Measurements from ENCODE around the gene CYP26B1.

Gene CYP26B1

GRCh38 chr2:72140621-72140960 lies 7.1 kb downstream of the CYP26B1 start:
- no peak for DNase-seq

- no peak for DNase-seq
These were observed 7.6 kb downstream of the CYP26B1 start for GRCh38 chr2:72139874-72140620.

GRCh38 chr2:72139471-72139873 lies 8.2 kb downstream of the CYP26B1 start:
- DNase-seq = no peak

- no peak for DNase-seq
These were observed 8.7 kb downstream of the CYP26B1 start for GRCh38 chr2:72138921-72139381.

DNA sequence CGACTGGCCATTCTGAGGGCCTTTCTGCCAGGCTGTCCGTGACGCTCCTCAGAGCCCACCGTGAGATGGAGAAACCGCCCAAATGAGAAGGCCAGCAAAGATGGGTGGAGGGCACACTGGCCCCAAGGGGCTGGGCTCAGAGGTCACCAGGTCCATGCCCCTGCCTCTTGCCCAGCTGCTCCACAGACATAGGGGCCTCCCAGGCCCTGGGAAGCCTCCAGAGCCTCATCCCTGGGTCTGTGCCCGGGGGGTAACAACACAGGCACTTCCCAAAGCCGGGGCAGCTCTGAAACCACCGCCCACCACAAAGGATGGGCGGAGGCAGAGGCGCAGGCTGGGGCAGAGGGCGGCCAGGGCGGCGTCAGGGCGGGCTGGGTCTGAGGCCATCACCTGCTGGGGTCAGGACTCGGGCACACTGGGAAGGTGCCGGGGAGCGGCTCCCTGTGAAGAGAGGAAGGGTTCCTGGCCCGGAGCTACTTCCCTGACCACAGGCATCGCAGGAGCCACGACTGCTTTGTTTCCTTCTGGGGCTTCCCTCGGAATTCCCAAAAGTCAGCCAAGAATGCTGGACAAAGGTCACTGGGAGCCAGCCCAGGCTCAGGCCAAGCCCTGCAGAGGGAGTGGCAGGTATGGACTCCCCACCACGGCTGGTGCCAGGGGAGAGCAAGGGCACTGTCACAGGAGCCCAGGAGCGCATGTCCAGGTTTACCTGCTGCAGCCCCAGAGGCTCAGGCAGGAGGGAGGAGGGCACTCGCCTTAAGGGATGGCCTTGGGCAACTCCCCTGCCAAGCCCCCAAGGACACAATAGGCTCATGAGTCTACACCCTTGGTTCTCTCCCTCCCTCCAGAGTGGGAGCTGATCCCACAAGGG lies 9.4 kb downstream of the CYP26B1 start:
- DNase-seq = no peak

DNA sequence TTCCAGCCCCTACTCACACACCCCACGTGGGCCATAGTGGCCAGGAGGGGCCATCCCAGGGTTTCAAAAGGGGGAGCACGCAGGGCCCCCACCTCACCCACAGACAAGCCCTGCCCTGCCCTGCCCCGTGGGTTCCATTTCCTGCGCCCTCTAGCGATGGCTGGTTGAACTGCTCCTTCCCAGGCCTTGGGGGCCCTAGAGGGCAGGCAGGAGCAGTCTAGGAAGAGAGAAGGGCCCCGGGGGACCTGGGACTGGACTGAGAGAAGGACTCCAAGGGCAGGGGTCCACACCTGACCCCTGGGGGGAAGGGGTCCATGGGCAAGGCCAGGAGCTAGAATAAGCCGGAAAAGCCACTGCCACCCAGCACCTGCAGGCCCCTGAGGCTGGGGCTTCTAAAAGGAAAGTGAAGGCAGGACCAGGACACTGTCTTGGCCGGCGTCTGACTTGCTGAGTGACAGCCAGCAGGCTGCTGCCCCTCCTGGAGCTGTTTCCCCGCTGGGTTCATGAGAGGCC lies 10.1 kb downstream of the CYP26B1 start:
- DNase-seq = peak; percentile 66

- no peak for DNase-seq
These were observed 10.6 kb downstream of the CYP26B1 start for GRCh38 chr2:72136933-72137497.

- no peak for DNase-seq
These were observed 11.3 kb downstream of the CYP26B1 start for GRCh38 chr2:72136331-72136730.

DNA sequence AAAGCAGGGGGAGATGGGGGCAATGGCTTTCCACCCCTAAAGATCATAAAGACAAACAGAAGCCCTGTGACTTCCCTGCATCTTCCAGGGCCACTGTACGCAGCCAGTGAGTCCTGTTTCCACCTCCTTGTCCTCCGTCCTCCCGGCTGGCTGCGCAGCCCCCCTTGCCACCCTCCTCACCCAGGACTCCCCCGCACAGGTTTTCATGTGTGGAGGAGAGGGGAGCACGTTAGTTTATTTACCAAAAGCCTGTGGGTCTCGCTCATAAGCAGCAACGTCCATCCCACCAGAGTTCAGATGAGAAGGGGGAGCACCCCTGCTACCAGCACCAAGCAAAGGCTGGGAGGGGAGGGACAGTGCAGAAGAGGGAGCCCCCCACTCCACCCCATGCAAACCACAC lies 11.7 kb downstream of the CYP26B1 start:
- DNase-seq = no peak

DNA sequence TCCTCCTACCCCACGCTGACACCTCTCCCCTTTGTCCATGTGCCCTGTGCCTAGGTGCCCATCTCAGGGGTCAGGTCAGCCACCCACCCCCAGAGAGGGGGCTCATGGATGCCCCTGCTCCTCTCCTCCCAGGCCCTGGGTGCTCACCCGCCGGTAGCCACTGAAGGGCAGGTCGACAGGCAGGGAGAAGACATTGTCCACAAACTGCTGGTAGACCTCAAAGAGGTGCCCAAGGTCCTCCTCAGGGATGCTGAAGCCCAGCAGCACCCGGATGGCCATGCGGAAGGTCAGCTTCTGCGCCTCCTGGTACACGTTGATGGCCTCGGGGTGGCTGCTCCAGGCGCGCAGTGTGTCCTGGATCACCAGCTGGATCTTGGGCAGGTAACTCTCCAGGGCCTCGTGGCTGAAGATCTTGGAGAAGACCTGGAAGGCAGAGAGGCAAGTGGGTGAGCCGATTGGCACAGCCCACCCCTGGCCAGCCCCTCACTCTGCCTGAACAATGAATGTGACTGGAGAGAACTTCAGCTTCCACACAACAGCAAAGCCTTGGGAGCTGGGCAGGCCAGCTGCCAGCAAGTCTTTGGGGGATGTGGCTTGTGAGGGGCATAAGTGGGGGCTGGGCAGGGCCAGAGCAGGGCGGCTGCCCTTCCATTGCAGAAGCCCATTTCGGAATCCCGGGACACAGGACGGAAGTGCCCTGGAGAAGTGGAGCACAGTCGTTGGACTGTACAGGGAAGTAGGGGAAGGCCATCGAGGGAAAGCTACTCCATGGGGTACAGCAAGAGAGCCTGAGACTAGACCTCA lies 12.5 kb downstream of the CYP26B1 start:
- DNase-seq = no peak

- DNase-seq = no peak
These were observed 13.2 kb downstream of the CYP26B1 start for GRCh38 chr2:72134408-72134996.

GRCh38 chr2:72133721-72134407 lies 13.8 kb downstream of the CYP26B1 start:
- no peak for DNase-seq

DNA sequence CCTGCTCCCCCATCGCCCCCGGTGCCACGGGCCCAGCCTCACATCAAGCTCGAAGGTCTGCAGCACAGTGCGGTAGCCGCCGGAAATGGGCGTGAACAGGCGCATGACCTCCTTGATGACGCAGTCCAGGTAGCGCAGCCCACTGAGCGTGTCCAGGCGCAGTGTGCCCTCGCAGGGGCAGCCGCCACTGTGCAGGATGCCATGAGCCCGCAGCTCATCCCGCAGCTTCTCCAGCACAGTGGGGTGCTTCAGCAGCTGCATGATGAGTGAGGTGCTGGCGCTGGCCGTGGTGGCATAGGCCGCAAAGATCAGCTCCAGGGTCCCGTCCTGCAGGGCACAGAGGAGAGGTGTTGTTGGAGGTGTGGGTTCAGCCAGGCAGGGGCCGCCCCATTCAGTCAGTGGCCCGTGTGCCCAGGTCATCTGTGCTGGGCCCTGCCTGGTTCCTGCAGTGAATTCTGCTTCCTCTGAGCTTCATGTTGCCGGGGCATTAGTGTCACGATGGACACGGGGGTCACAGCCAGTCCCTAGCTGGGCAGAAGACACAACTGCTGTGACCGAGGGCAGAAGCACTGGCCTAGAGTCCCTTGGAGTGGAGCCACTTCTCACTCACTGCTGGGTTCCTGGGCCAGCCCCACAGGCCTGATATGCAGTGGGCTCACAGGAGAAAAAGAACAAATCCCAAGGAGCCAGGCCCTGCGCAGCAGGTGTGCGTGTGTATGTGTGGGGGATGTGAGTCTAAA lies 14.5 kb downstream of the CYP26B1 start:
- no peak for DNase-seq

DNA sequence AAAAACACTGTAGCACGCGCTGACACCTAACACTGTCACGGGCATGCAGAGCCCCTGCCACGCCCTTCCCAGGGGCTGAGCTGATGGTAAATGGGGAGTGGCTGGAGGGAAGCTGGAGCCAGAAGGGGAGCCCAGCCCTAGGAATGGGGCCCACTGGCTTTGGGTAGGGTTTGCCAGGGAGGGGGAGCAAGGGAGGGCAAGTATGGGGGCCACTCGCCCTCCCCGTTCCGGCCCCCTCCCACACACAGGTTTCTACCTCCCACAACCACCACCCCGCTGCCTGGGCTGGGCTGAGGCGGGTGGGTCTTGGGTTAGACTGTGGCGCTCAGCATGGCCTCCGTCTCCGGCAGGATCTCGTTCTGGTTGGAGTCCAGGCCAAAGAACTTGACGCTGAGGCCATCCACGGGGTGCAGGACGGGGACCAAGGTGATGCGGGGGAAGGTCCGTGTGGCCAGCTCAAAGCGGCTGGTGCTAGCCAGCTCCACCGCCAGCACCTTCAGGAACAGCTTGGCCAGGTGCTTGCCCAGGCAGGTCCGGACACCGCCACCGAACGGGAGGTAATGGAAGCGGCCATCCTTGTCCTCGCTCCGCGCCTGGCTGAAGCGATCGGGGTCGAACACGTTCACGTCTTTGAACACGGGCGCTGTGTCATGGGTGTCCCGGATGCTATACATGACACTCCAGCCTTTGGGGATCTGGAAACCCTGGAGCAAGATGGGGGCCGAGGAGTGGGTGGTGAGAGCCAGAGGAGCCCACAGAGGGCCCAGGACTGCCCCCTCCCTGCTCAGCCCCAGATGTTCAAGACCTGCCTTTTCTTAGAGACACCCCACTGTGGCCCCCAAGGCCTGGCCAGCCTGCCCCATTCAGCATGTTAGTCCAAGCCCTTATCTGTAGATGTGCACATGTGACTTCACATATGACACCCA lies 15.5 kb downstream of the CYP26B1 start:
- DNase-seq = no peak

DNA sequence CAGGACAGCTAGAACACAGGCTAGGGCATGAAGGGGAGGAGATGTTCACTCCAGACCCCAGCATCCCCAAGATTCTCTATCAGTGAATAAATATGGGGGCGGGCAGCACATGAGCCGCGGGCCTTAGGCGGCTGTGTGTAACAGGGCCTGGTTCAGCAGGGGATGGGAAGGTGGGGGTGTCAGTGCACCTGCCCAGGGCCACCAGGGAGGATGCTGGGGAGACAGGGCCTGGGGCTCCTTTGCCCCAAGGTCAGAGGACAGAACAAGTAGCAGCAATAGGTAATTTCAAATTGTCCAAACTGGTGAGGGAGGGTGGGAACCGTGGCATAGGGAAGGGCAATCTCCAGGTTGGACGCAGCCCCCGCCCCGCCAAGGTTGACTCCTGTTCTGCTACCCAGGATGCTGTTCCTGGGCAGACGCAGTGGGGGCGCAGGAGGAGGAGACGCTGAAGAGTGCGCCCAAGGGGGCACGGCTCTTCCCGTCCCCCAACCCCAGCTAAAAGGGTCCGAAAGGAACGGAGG lies 16.2 kb downstream of the CYP26B1 start:
- DNase-seq = no peak

GRCh38 chr2:72130659-72131360 lies 16.9 kb downstream of the CYP26B1 start:
- DNase-seq = no peak

DNA sequence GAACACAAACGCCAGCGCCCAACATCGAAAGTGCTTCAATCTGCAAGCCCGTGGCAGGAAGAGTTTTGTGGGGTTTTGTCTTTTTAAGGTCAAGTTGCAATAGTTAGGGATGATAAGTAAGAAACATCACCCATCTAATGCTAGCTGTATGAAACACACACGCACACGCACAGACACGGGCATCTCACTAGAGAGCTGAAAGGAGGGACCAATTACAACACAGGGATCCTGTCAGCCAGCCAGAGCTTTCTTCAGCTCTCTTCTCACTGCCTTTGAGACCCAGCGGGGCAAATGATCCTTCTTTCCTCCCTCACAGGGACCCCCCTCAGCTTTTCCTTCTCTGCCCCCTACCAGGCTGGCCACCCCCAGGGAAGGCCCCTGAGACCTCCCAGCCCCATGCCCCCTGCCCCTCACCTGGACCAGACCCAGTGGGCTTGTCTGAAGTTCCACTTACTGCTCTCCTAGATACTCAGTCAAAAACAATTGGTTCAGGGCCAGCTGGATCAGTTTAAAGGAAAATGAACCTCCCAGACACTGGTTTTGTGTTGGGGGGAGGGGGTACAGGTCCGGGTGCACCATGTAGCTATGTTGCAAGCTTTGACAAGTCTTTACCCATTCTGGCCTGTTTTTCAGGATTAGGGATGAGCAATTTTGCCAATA lies 17.9 kb downstream of the CYP26B1 start:
- no peak for DNase-seq

DNA sequence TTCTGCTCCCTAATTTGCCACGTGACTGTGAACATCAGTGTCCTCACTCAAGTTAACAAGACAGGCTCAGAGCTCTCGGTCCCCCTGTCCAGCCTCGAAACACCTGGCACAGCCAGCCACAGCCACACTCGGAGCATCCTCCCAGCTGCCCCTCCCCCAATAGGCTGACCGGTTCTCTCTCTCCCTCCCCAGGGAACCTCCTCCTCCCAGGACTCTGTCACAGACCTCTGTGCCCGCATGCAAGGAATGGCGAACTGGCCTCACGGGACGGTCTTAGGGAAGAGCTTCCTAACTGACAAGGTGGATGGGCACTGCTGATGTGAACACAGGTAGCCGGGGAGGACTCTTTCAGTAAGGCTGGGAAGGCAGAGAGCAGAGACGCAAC lies 18.8 kb downstream of the CYP26B1 start:
- DNase-seq = no peak

All from stimulated activated CD4-positive, alpha-beta T cell treated with anti-CD3 and anti-CD28 coated beads, Interleukin-4, amount 100 ng/mL, for 24 hours (primary cell).